ENCODE results near the gene KLHDC7B.

Gene KLHDC7B

DNA sequence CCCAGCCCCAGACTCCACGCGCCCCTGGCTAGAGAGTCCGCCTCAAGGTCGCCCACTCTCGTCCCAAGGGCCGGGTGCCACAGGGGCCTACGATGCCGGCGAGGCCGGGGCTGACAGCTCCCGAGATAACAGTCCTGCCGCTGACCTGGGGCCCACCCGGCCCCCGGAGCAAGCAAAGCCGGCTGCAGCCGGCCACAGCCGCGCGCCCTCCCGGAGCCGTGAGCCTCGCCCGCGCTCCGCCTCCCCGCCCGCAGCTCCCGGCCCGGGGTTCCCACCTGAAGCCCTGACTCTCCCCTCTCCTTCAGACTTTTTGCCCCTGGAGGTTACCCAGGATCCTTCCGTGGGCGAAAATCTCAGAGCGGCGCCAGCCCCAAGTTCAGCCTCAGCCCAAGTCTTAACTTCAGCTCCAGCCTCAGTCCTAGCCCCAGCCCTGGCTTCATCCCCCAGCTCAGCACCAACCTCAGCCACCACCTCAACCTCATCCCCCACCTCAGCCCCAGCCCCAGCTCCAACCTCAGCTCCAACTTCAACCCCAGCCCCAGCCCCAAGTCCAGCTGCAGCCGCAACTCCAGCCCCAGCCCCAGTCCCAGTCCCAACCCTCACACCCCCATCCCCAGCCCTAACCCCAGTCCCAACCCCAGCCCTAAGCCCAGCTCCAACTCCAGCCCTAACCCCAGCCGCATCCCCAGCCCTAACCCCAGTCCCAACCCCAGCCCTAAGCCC is 1.7 kb downstream of the KLHDC7B start:
- DNase-seq (ENCODE audit: low read depth in 1 of 2, low spot score in 1 of 2), result no peak

DNA sequence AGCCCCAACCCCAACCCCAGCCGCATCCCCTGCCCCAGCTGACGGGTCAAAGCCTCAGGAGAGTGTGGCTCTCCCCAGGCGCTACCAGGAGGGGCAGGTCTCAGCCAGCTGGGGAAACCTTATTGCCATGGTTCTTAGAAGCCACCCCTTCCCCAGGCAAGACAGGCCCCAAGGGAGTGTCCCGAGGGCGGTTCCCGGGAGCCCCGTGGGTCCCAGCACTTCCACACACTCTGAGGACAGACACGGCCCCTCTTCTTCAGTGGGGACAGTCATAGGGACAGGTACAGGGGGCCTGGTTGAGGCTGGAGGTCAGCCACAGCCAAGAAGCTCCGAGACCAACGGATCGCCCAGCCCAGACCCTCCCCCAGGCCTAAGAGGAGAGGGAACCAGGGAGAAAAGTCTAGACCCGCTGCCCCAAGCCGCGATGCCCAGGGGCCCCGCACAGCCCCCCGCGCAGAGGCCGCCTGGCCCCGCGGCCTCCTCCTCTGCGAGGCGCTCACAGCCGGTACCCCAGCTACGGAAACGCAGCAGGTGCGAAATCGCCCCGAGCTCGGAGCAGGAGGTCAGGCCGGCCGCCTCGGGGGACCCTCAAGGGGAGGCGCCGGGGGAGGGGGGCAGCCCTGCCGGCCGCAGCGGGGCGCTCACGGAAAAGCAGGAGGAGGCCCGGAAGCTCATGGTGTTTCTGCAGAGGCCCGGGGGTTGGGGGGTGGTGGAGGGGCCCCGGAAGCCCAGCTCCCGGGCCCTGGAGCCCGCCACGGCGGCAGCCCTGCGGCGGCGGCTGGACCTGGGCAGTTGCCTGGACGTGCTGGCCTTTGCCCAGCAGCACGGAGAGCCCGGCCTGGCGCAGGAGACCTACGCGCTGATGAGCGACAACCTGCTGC is 2.6 kb downstream of the KLHDC7B start:
- peak; percentile 43 to 51 for DNase-seq (ENCODE audit: low read depth in 1 of 2, low spot score in 1 of 2)

DNA sequence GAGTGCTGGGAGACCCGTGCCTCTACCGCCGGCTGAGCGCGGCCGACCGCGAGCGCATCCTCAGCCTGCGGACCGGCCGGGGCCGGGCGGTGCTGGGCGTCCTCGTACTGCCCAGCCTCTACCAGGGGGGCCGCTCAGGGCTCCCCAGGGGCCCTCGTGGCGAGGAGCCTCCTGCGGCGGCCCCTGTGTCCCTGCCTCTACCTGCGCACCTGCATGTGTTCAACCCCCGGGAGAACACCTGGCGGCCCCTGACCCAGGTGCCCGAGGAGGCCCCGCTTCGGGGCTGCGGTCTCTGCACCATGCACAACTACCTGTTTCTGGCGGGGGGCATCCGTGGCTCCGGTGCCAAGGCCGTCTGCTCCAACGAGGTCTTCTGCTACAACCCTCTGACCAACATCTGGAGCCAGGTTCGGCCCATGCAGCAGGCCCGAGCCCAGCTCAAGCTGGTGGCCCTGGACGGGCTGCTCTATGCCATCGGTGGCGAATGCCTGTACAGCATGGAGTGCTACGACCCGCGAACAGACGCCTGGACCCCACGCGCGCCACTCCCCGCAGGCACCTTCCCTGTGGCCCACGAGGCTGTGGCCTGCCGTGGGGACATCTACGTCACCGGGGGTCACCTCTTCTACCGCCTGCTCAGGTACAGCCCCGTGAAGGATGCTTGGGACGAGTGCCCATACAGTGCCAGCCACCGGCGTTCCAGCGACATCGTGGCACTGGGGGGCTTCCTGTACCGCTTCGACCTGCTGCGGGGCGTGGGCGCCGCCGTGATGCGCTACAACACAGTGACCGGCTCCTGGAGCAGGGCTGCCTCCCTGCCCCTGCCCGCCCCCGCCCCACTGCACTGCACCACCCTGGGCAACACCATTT is 3.5 kb downstream of the KLHDC7B start:
- DNase-seq (ENCODE audit: low read depth in 1 of 2, low spot score in 1 of 2), result no peak

DNA sequence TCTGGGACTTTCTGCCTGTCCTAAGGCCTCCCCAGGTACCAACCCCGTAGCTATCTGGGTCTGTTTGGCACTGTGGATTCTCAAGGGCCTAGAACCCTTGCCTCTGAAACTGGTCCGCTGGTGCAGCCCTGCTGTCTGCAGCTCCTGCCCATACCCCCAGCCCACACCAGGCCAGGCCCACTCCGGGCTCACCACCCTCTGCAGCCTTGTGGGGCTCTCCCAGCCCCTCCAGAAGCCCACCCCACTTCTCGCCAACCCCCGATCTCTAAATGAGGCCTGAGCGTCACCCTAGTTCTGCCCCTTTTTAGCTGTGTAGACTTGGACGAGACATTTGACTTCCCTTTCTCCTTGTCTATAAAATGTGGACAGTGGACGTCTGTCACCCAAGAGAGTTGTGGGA is 4.7 kb downstream of the KLHDC7B start:
- no peak for DNase-seq (ENCODE audit: low read depth in 1 of 2, low spot score in 1 of 2)

DNA sequence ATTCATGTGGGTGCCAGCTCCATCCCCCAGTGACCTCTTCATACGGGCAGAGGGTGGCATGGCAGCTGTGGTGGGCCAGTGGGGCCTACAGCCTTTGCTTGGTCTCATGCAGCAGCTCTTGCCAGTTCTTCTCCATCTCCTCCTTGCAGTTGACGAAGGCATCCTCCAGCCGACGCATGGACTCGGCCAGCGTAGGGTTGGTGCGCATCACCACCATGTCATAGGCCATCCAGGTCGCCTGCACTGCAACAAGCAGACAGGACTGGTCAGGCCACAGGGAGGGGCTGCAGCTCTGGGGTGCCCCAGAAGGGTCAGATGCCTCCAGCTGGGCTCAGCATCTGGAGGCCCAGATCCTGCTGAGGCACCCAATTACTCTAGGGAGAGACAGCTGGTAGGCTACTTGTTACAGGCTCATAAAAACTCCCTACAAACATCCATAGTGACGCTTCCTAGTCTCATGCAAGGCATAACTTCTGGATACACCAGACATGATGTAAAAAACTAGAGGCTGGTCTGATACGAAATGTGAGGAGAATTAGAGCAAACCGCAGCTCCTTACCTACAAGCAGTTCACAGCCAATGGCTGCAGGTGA is 5.6 kb downstream of the KLHDC7B start:
- no peak for DNase-seq (ENCODE audit: low read depth in 1 of 2, low spot score in 1 of 2)

DNA sequence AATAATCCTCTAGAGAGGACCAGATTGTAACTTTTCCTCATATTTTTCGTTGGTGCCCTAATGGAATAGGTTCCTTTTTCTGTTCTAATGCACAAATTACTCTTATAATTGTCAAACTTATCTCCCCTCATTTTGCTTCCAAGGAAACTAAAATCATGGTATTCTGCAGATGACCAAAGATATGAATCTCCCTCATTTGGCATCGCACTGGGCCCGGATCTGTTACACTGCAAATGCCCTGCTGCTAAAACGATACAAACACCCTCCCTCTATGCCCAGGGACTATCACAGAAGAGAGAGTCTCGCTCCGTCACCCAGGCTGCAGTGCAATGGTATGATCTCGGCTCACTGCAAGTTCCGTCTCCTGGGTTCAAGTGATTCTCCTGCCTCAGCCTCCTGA is 7.6 kb downstream of the KLHDC7B start:
- DNase-seq (ENCODE audit: low read depth in 1 of 2, low spot score in 1 of 2), result no peak

DNA sequence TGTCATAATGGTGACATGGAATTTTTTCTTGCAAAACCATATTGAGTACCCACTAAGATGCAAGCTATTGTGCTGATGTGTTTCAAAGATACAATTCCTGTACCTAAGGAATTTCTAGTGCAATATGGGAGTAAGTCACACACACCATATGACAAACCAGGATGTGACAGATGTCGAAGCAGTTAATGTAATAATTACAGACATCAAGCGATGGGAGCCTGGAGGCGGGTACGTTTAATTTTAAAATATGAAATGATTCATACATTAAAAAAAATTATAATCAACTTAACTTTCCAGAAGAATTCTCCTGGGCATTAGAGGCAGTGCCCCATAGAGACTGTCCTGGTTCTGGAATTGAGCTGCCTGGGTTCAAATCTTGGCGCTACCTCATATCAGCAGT is 11.0 kb downstream of the KLHDC7B start:
- no peak for DNase-seq (ENCODE audit: low read depth in 1 of 2, low spot score in 1 of 2)

DNA sequence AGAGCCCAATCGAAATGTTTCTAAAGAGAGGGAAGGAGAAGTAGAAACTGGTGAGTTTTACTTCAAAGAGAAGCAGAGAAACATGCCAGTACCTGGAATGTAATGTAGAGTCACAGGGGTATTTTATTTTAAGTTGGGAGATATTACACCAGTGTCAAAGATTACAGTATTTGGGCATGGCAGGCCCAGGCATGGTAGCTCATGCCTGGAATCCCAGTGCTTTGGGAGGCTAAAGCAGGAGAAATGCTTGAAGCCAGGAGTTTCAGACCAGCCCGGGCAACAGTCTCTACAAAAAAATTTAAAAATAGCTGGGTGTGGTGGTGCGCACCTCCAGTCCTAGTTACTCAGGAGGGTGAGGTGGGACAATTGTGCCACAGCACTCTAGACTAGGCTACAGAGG is 14.3 kb downstream of the KLHDC7B start:
- DNase-seq (ENCODE audit: low read depth in 1 of 2, low spot score in 1 of 2), result no peak

DNA sequence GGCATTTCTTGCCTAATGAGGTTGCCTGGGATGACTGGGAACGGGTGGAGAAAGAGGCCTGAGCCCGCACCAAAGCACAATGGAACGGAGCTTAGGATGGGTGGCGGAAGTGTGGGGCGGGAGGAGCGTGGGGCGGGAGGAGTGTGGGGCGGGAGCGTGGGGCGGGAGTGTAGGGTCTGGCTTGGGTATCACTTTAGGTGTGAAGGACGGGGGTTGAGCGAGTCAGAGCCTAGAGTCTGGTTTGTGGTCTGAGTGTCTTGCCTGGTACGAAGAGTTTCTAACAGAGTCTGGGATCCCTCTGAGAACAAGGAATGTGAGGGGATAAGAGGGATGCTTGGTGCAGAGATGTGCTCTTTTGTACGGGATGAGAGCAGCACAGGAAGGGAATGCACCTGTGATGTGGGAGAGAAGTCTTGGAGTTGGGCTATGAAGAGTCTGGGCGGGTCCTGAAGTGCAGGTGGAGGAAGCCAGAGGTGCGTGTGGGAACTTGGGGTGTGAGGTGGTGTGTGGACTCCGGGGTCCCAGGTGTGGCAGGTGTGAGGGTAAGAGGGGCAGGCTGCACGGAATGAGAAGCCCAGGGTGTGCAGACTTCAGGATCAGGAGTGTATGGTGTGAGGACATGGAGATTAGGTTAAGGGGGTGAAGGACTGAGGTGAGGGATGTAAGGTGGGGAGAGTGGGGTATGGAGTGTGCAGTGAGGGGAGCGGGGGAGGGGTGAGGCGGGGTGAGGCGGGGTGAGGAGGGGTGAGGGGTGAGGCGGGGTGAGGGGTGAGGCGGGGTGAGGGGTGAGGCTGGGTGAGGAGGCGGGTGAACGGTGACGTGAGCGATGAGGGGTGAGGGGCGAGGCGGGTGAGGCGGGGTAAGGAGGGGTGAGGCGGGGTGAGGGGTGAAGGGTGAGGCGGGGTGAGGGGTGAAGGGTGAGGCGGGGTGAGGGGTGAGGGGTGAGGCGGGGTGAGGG is 16.0 kb downstream of the KLHDC7B start:
- no peak for DNase-seq (ENCODE audit: low read depth in 1 of 2, low spot score in 1 of 2)

DNA sequence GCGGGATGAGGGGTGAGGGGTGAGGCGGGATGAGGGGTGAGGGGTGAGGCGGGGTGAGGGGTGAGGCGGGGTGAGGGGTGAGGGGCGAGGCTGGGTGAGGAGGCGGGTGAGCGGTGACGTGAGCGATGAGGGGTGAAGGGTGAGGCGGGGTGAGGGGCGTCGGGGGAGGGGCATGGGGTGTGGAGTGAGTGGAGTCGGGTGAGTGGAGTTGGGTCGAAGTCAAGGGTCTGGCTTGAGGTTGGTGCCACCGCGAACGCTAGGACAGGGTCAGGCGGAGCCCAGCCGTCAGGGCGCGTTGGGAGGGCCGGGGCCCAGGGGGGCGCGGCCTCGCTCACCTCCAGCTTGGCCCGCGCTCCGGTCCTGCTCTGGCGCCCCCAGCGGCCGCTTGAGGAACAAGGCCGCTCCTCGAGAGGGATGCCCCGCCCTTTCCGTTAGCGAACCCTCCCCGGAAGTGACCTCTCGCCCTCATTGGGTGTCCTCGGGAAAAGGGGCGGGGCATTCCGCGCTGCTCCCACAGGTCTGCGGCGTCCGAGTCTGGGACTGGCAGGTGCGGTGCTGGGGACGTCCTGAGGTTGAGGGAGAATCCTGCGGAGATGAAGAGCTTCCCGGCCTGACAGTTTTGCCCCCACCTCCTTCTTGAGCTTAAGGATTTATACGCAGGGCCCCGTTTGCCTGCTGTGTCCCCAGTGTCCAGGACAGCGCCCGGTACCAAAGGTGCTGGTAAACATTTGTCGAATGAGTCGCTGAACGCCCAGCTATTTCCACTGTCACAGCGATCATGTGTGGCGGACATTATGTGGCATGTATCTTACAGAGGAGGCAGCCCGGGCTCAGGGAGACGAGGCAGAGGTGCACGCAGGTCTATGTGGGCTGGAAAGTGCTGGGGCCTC is 17.1 kb downstream of the KLHDC7B start, which contains the start of gene SYCE3:
TSS of gene SYCE3 (minus strand) at position 397 of the 890 bp plus-strand sequence. CDS start 6,514 bp downstream, outside the sequence.
- peak; percentile 94 to 95 for DNase-seq (ENCODE audit: low read depth in 1 of 2, low spot score in 1 of 2)

DNA sequence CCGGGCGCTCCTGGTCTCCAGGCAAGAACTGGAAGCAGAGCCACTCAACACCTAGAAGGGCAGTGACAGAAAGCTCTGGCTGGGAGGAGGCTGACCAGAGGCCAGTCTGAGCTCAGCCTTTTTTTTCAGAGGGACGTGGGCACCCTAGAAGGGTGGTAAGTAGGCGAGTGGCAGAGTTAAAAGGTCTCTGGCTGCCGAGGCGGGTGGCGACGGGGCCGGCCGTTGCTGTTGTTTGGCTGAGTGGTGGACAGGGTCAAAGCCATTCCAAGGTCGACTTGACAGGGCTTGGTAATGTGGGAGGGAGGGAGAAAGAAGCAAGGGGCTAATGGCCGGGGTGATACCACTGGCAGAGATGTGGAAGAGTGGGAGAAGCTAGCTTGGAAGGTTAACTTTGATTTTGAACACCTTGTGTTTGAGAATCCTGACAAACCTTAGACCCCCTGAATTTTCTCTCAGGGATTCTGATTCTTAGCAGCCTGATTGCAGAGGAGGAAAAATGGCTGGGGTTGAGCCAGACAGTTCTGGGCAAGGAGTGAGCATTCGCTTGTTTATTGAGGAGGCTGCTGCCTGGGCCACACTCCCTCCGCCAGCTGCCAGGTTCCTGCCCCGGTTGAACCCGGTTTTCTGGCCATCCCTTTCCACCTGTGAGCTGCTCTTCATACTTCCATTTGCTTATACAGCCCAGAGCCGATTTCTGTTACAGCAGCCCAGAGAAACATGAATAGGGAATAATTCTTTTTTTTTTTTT is 17.9 kb downstream of the KLHDC7B start:
- no peak for DNase-seq (ENCODE audit: low read depth in 1 of 2, low spot score in 1 of 2)

DNA sequence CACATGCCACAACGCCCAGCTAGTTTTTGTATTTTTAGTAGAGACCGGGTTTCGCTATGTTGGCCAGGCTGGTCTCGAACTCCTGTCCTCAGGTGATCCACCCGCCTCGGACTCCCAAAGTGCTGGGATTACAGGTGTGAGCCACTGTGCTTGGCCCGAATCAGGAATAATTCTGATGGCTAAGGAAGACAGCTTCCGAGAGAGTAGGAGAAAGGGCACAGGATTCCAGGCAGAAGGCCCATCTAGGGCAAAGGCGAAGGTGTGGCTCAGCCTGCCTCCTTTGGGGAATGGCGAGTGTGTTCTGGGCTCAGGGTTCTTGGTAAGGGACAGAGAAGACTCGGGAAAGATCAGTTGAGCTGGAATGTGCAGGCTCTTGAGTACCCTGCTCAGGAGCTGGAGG is 18.6 kb downstream of the KLHDC7B start:
- DNase-seq (ENCODE audit: low read depth in 1 of 2, low spot score in 1 of 2), result no peak

DNA sequence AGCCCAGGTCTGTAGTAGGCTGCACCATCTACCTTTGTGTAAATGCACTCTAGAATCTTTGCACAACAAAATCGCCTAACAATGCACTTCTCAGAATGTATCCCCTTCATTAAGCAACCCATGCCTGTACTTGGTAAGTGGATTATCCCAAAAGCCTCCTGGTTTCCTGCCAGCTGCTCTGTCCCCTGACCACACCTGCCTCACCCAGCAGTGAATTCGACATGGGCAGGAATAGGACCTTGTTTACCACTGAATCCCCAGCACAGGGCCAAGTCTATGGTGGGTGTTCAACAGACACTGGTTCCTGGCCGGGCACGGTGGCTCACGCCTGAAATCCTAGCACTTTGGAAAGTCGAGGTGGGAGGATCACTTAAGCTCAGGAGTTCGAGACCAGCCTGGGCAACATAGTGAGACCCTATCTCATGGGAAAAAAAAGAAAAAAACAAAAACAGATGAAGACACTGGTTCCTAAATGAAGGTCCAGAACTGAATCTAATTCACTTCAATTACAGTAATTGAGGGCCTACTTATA is 22.1 kb downstream of the KLHDC7B start:
- DNase-seq (ENCODE audit: low read depth in 1 of 2, low spot score in 1 of 2), result no peak

DNA sequence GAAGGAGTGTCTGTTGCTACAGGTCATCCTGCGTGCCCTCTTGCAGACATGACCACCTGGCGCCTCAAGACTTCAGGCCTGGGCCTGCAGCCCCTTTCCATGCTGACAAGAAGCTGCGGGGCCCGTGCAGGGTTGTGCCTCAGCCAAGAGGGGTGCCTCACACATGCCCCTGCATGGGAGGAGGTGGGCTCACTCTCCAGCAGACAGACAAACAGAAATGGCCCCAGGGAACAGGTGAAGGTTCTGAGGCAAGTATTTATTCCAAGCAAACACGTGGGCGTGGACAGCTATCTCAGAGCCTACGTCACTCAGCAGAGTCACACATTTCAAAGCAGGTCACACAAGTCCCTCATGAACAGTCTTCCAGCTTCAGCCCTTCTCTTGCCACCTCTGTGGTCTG is 22.9 kb downstream of the KLHDC7B start:
- DNase-seq (ENCODE audit: low read depth in 1 of 2, low spot score in 1 of 2), result no peak

DNA sequence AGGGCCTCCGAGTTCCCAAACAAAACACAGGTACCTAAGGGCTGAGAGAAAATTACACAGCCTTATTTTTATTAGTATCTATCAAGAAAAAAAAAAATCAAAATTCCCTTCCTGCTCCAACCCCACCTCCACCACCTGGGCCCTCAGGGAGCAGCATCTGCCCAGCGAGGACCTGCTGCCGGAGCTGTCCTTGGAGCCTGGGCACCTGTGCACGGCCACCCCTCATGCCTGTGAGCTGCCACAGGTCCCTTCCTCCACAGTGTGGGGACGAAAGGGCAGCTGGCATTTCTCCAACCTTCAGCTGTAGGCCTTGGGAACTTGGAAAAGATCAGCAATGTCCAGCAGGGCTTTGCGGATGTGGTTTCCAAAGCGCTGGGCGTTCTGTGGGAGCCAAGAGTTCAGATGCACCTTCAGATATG is 23.4 kb downstream of the KLHDC7B start:
- no peak for DNase-seq (ENCODE audit: low read depth in 1 of 2, low spot score in 1 of 2)

DNA sequence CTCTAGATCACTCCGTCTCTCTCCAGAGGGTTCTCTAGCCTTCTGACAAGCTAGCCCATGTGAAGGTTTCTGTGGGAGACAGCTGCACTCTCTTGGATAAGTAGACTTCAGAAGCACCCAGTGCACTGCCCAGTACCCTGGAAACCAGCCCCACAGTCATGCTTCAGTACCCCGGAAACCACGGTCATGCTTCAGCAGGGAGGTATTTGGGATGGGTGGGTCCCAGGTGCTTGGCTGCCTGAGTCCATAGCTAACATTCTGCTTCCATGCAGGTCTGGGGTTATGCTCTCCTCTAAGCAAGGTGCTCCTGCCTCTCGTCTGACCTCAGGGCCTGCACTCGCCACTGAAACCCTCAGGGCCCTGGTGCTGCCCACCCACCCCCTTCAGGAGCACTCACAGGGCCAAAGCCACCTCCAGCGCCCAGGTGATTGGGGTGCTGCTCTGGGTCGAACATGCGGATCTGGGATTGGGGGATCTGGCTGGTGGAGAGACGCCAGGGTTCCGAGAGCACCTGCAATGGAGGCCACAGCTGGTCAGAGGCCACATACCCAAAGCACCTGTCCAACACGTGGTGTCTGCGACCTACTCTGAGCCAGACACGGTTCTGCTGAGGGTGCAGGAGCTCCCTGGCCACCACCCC is 24.3 kb downstream of the KLHDC7B start:
- DNase-seq (ENCODE audit: low read depth in 1 of 2, low spot score in 1 of 2), result no peak

DNA sequence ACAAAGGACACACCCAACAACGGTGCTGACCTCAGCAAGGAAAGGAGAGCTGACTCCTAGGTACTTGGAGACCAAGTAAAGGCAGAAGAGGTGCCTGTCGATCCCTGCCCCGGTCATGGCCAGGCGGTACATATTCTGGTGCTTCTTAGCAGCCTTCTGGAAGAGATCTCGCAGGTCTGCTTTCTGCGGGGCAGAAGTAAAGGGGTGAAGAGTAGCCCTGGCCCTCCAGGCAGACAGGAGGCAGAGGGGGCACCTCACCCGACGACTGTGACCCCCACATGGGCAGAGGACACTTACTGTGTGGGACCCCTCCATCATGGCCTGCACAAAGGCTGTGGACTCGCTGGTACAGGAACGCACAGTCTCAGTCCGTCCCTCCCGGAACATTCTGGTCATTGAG is 25.2 kb downstream of the KLHDC7B start:
- no peak for DNase-seq (ENCODE audit: low read depth in 1 of 2, low spot score in 1 of 2)

All from activated T-helper 1 cell treated with anti-CD3 and anti-CD28 coated beads, Interleukin-2, amount 50 U/mL, for 16 hours (primary cell).